AG04450 (cell line): Measurements from ENCODE around the gene TMC4. TPM values are rescaled to one million over a fixed set of nuclear protein-coding genes. Genes with fewer than 3 reads are reported as not detected.

Experiments
- CTCF ChIA-PET: fragments of 300-600, 350-600 bp; formaldehyde crosslinking; extraction: SDS; loops from one replicate; lab custom pipeline; 2022; ENCODE audit warnings: antibody characterized with exemption, inconsistent platforms; lab: Charles Lee
- POLR2A ChIA-PET: fragments of 350-600 bp; formaldehyde crosslinking; extraction: SDS; loops from one replicate; lab custom pipeline; 2021; ENCODE audit warnings: antibody characterized with exemption, inconsistent platforms; lab: Yijun Ruan, JAX
- DNase-seq: peaks from one replicate; pipeline ENCODE4 v3.0.0-alpha.2; 2011; ENCODE audit warnings: low read depth, low spot score
- H3K27ac ChIP-seq: one replicate; pipeline ENCODE4 v1.5.1; 2012; ENCODE audit warnings: low read depth, low read length, control low read depth
- H3K27me3 ChIP-seq: one replicate; pipeline ENCODE4 v1.6.0; 2012; ENCODE audit warnings: low read length; ENCODE audit not compliant: control insufficient read depth, insufficient read depth
- H3K4me3 ChIP-seq: 2 replicates; pipeline ENCODE4 v1.5.1; 2011; ENCODE audit warnings: mild to moderate bottlenecking, low read depth, low read length, control low read depth
- H3K9me3 ChIP-seq: 2 replicates; pipeline ENCODE4 v1.5.1; 2012; ENCODE audit warnings: low read length; ENCODE audit not compliant: control insufficient read depth, insufficient read depth
- polyA plus RNA-seq: library from polyadenylated mRNA; depleted of rRNA; stranded (reverse); fragments of >200 nt; gene quantifications from 2 replicates; pipeline ENCODE4 v1.2.3, GENCODE V29; 2011; rRNA removed
- TF ChIP-seq, protein P1 (sequence below): IDR thresholded peaks from 2 replicates; pipeline ENCODE4 v1.5.1; 2011; ENCODE audit warnings: low read depth, low read length, control low read depth, inconsistent platforms

Gene TMC4
- polyA plus RNA-seq, 1 experiment: 1.5 TPM

GRCh38 chr19:54114340-54115108 is 58.4 kb downstream of the TMC4 start:
- Histone ChIP-seq H3K27me3 (no peaks in the 10 kb centered on the region), H3K9me3 (no peaks in the 10 kb centered on the region), H3K27ac (no peak overlapping the region), H3K4me3 (peak overlapping the region; percentile 73)
- TF ChIP-seq, protein P1, sequence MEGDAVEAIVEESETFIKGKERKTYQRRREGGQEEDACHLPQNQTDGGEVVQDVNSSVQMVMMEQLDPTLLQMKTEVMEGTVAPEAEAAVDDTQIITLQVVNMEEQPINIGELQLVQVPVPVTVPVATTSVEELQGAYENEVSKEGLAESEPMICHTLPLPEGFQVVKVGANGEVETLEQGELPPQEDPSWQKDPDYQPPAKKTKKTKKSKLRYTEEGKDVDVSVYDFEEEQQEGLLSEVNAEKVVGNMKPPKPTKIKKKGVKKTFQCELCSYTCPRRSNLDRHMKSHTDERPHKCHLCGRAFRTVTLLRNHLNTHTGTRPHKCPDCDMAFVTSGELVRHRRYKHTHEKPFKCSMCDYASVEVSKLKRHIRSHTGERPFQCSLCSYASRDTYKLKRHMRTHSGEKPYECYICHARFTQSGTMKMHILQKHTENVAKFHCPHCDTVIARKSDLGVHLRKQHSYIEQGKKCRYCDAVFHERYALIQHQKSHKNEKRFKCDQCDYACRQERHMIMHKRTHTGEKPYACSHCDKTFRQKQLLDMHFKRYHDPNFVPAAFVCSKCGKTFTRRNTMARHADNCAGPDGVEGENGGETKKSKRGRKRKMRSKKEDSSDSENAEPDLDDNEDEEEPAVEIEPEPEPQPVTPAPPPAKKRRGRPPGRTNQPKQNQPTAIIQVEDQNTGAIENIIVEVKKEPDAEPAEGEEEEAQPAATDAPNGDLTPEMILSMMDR: no peak
- no peak for DNase-seq
- ChIA-PET POLR2A (interaction anchor here (0.8 to 2.4 kb wide), 8 partner anchors 11 to 334 kb away, joined by 3 to 16 read pairs (median 6); partner anchors contain the start of genes CNOT3, LENG1, LENG8 and MYADM), CTCF (interaction anchor here (0.6 to 1.1 kb wide), 2 partner anchors 92 to 974 kb away, joined by 3 to 4 read pairs; no protein-coding TSS in a partner anchor)

Other genes with a start within 250 kb of the TMC4 start
- gene CACNG8, start 210.2 kb downstream of the TMC4 start, polyA plus RNA-seq: 0.33 and 0.52 TPM in 2 replicates
- 0.17 and 0.19 TPM in 2 replicates for gene CACNG6, start 181.5 kb downstream of the TMC4 start, polyA plus RNA-seq
- not detected in 2 replicates for gene VSTM1, start 109.3 kb downstream of the TMC4 start, polyA plus RNA-seq
- not detected in 2 replicates for gene TARM1, start 91.8 kb downstream of the TMC4 start, polyA plus RNA-seq
- 0.22 and 0.29 TPM in 2 replicates for gene OSCAR, start 72.4 kb downstream of the TMC4 start, polyA plus RNA-seq
- 35.4 and 54.0 TPM in 2 replicates for gene NDUFA3, start 70.3 kb downstream of the TMC4 start, polyA plus RNA-seq
- 12.3 and 15.8 TPM in 2 replicates for gene TFPT, start 57.5 kb downstream of the TMC4 start, polyA plus RNA-seq
- 28.7 and 35.3 TPM in 2 replicates for gene PRPF31, start 57.4 kb downstream of the TMC4 start, polyA plus RNA-seq
- 9.9 and 18.7 TPM in 2 replicates for gene CNOT3, start 35.4 kb downstream of the TMC4 start, polyA plus RNA-seq
- gene LENG1, start 13.4 kb downstream of the TMC4 start, polyA plus RNA-seq: 3.0 and 3.3 TPM in 2 replicates
- gene MBOAT7, start 16.4 kb upstream of the TMC4 start, polyA plus RNA-seq: 45.1 and 63.2 TPM in 2 replicates
- 32.4 and 36.4 TPM in 2 replicates for gene TSEN34, start 18.1 kb upstream of the TMC4 start, polyA plus RNA-seq
- 1,566 and 2,378 TPM in 2 replicates for gene RPS9, start 27.7 kb upstream of the TMC4 start, polyA plus RNA-seq
- gene LILRB3, start 49.8 kb upstream of the TMC4 start, polyA plus RNA-seq: not detected in 2 replicates
- not detected in 2 replicates for gene LILRA6, start 69.6 kb upstream of the TMC4 start, polyA plus RNA-seq
- gene LILRB5, start 84.1 kb upstream of the TMC4 start, polyA plus RNA-seq: not detected in 2 replicates
- gene LILRB2, start 108.0 kb upstream of the TMC4 start, polyA plus RNA-seq: not detected in 2 replicates
- gene LILRA5, start 140.0 kb upstream of the TMC4 start, polyA plus RNA-seq: not detected in 2 replicates
- gene LILRA4, start 166.0 kb upstream of the TMC4 start, polyA plus RNA-seq: not detected in 2 replicates
- gene LAIR1, start 191.8 kb upstream of the TMC4 start, polyA plus RNA-seq: not detected in 2 replicates
- not detected in 2 replicates for gene TTYH1, start 242.3 kb upstream of the TMC4 start, polyA plus RNA-seq